Osteoblast (primary cell): Measurements from ENCODE around the gene TMEM250. TPM values are rescaled to one million over a fixed set of nuclear protein-coding genes. Genes with fewer than 3 reads are reported as not detected.
"Not testable (repeated sequence)": the region's sequence is repeated elsewhere in the genome, so short reads cannot be mapped to it uniquely, and the experiment has no call there.

Experiments used
- DNase-seq: peaks from one replicate; pipeline ENCODE4 v3.0.0; 2011; ENCODE audit warnings: low spot score, mixed read lengths; ENCODE audit not compliant: insufficient read length; ENCODE audit errors: missing footprints
- H2AFZ ChIP-seq: 2 replicates; pipeline ENCODE4 v1.6.0; 2011; ENCODE audit warnings: mild to moderate bottlenecking, low read length
- H3K27ac ChIP-seq: 2 replicates; pipeline ENCODE4 v1.5.1; 2011; ENCODE audit warnings: mild to moderate bottlenecking, low read depth, low read length, moderate library complexity
- H3K27me3 ChIP-seq: 2 replicates; pipeline ENCODE4 v1.6.0; 2012; ENCODE audit warnings: mild to moderate bottlenecking, control low read depth, inconsistent platforms, low read length, moderate library complexity; ENCODE audit not compliant: insufficient read depth
- H3K36me3 ChIP-seq: 2 replicates; pipeline ENCODE4 v1.5.1; 2011; ENCODE audit warnings: mild to moderate bottlenecking, low read length, control low read depth, moderate library complexity; ENCODE audit not compliant: insufficient read depth
- H3K4me1 ChIP-seq: 2 replicates; pipeline ENCODE4 v1.5.1; 2011; ENCODE audit warnings: mild to moderate bottlenecking, low read length, control low read depth, moderate library complexity; ENCODE audit not compliant: insufficient read depth
- H3K4me2 ChIP-seq: 2 replicates; pipeline ENCODE4 v1.6.0; 2011; ENCODE audit warnings: mild to moderate bottlenecking, low read length; ENCODE audit not compliant: insufficient read depth
- H3K4me3 ChIP-seq: fragments of 200-600 bp; sonication (generic); 3 replicates; pipeline ENCODE4 v1.5.1; 2012; ENCODE audit warnings: mild to moderate bottlenecking, low read length, inconsistent platforms; ENCODE audit not compliant: insufficient read depth
- H3K79me2 ChIP-seq: 2 replicates; pipeline ENCODE4 v1.6.0; 2012; ENCODE audit warnings: mild to moderate bottlenecking, low read length, control low read depth, inconsistent platforms; ENCODE audit not compliant: insufficient read depth
- H3K9me3 ChIP-seq: 2 replicates; pipeline ENCODE4 v1.5.1; 2011; ENCODE audit warnings: low read depth, low read length, control low read depth
- H4K20me1 ChIP-seq: 2 replicates; pipeline ENCODE4 v1.6.0; 2012; ENCODE audit warnings: mild to moderate bottlenecking, low read length, control low read depth; ENCODE audit not compliant: insufficient read depth
- total RNA-seq: library from RNA; depleted of rRNA; stranded (reverse); fragments of >200 nt; gene quantifications from 2 replicates; pipeline ENCODE4 v1.2.3, GENCODE V29; 2012
- TF ChIP-seq, protein P1 (sequence below): IDR thresholded peaks from 2 replicates; pipeline ENCODE4 v1.5.1; 2011; ENCODE audit warnings: mild to moderate bottlenecking, low read depth, low read length, moderate library complexity; ENCODE audit errors: extremely low read depth

TMEM250 gene
- total RNA-seq, 1 donor: 65.5 TPM

DNA sequence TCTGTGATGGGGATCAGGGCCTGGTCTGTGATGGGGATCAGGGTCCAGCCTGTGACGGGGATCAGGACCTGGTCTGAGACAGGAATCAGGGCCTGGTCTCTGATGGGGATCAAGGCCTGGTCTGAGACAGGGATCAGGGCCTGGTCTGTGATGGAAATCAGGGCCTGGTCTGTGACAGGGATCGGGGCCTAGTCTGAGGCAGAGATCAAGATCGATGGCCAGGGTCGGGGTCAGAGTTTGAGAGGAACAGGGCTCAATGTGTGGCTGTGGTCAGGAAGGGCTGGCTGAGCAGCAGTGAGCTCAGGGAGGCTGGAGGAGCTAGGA, 33.8 kb upstream of the TMEM250 start:
- Histone ChIP-seq H3K4me1 (no peaks in the 10 kb centered on the region), H2AFZ (no peak overlapping the region), H3K27me3 (peaks cover 31% of the 10 kb centered on the region), H3K36me3 (no peaks in the 10 kb centered on the region), H3K4me3 (no peak overlapping the region), H3K79me2 (no peaks in the 10 kb centered on the region), H3K4me2 (no peak overlapping the region), H3K9me3 (no peaks in the 10 kb centered on the region), H4K20me1 (no peaks in the 10 kb centered on the region), H3K27ac (no peak overlapping the region)
- DNase-seq: no peak
- TF ChIP-seq, protein P1, sequence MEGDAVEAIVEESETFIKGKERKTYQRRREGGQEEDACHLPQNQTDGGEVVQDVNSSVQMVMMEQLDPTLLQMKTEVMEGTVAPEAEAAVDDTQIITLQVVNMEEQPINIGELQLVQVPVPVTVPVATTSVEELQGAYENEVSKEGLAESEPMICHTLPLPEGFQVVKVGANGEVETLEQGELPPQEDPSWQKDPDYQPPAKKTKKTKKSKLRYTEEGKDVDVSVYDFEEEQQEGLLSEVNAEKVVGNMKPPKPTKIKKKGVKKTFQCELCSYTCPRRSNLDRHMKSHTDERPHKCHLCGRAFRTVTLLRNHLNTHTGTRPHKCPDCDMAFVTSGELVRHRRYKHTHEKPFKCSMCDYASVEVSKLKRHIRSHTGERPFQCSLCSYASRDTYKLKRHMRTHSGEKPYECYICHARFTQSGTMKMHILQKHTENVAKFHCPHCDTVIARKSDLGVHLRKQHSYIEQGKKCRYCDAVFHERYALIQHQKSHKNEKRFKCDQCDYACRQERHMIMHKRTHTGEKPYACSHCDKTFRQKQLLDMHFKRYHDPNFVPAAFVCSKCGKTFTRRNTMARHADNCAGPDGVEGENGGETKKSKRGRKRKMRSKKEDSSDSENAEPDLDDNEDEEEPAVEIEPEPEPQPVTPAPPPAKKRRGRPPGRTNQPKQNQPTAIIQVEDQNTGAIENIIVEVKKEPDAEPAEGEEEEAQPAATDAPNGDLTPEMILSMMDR: no peak

DNA sequence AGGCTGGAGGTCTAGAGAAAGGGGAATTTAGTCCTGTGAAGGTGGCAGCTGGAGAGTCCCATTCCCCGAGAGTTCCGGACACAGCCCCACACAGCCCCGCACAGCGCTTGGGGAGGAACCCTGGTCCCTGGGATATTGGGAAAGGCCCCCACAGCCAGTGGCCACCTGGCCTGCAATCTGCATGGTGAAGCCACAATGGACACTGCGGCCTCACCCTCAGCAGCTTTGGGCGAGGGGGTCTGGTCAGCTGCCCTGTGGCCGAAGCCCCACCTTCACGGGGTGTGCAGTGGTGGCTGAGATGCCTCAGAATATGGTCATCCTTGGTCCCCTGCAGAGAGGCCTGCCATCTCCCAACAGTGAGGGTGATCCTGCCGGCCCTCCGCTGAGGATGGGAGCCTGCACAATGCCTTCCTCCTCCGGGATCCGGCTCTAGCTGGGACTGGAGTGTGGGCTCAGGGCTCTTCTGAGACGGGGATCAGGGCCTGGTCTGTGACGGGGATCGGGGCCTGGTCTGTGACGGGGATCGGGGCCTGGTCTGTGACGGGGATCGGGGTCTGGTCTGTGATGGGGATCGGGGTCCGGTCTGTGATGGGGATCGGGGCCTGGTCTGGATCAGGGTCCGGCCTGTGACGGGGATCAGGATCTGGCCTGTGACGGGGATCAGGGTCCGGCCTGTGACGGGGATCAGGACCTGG, 33.3 kb upstream of the TMEM250 start:
- Histone ChIP-seq H3K27ac (no peak overlapping the region), H3K4me2 (no peak overlapping the region), H3K4me3 (no peak overlapping the region), H3K27me3 (peaks cover 31% of the 10 kb centered on the region), H4K20me1 (no peaks in the 10 kb centered on the region), H3K79me2 (no peaks in the 10 kb centered on the region), H3K4me1 (no peaks in the 10 kb centered on the region), H2AFZ (no peak overlapping the region), H3K36me3 (no peaks in the 10 kb centered on the region), H3K9me3 (no peaks in the 10 kb centered on the region)
- TF ChIP-seq, protein P1: no peak
- DNase-seq: no peak

- Histone ChIP-seq H3K27me3 (peaks cover 26% of the 10 kb centered on the region), H3K4me3 (no peak overlapping the region), H2AFZ (no peak overlapping the region), H3K4me2 (no peak overlapping the region), H4K20me1 (no peaks in the 10 kb centered on the region), H3K4me1 (no peaks in the 10 kb centered on the region), H3K79me2 (no peaks in the 10 kb centered on the region), H3K27ac (no peak overlapping the region), H3K9me3 (no peaks in the 10 kb centered on the region), H3K36me3 (no peaks in the 10 kb centered on the region)
- TF ChIP-seq, protein P1: no peak
- no peak for DNase-seq
Observed at GRCh38 chr9:136151214-136151804, 32.6 kb upstream of the TMEM250 start.

- H3K4me2 ChIP-seq, H4K20me1 ChIP-seq, H3K79me2 ChIP-seq, H3K4me1 ChIP-seq, H3K9me3 ChIP-seq, H2AFZ ChIP-seq, H3K27ac ChIP-seq, H3K36me3 ChIP-seq, H3K4me3 ChIP-seq, DNase-seq: not testable (repeated sequence)
- H3K27me3 ChIP-seq: peaks cover 20% of the 10 kb centered on the region
Observed at GRCh38 chr9:136150664-136151213, 32.1 kb upstream of the TMEM250 start.
